GM19463 (cell line): ENCODE measurements around the gene RELL2.
"Not testable (repeated sequence)": the region's sequence is repeated elsewhere in the genome, so short reads cannot be mapped to it uniquely, and the experiment has no call there.

Source experiments
- ATAC-seq: cut with Tn5 transposase; IDR thresholded peaks from one replicate; pipeline ENCODE4 v1.9.1; 2021; ENCODE audit warnings: mild to moderate bottlenecking, moderate library complexity; ENCODE audit not compliant: unreplicated experiment

RELL2 gene, protein sequence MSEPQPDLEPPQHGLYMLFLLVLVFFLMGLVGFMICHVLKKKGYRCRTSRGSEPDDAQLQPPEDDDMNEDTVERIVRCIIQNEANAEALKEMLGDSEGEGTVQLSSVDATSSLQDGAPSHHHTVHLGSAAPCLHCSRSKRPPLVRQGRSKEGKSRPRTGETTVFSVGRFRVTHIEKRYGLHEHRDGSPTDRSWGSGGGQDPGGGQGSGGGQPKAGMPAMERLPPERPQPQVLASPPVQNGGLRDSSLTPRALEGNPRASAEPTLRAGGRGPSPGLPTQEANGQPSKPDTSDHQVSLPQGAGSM

DNA sequence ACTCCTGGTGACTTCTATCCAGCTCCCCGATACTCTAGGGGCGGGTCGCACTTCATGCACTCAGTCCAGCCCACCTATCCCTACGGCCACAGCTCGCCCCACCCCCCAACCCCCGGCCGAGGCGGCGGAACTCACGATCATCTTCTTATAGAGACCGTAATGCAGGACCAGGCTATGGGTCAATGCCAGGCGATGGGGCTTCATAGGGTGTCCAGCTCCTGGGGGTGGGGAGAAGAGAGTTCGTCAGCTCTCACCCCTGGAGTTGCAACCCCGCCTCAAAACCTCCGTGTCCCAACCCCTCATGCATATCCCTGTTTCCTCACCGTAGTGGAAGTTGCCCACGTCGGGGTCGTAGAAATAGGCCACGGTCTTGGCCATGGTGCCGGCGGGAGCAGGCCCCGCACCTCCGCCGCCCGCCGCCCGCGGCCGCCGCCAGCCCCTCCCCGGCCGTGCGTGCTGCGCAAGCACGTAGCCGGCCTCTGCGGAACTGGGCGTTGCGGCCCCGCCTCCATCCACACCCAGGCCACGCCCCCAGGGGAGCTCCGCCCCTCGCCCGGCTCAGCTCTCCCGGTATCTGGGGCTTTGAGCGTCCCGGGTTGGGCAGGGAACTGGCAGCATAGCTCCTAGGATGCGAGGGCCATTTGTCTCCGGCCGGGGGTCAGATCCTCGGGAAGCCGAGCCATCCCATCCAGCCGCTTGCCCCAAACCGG is at the start of gene RELL2, which contains the start of gene HDAC3:
TSS of gene RELL2 (plus strand) at position 585 of the 710 bp plus-strand sequence. CDS start 1,229 bp downstream, outside the sequence.
TSS of gene HDAC3 (minus strand) at position 437 of the 710 bp plus-strand sequence. CDS start at position 378, 59 bp downstream.
- peak; percentile 75 for ATAC-seq

GRCh38 chr5:141590127-141590526 is 46.7 kb upstream of the RELL2 start:
- no peak for ATAC-seq

DNA sequence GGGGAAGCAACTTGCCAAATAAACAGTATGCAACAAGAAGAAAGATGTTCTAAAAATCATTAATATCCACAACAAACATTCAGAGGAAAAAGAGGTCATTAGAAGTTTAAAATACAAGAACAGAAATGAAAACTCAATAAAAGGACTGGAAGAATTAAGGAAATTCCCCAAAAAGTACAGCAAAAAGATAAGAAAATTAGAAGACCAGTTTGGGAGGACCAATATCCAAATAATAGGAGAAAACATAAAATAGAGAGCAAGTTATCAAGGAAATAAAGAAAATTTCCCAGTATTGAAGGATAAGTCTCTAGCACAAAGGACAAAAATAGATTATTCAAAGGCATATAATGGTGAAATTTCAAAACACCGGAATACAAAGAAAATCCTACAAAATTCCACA is 39.9 kb upstream of the RELL2 start:
- no peak for ATAC-seq

DNA sequence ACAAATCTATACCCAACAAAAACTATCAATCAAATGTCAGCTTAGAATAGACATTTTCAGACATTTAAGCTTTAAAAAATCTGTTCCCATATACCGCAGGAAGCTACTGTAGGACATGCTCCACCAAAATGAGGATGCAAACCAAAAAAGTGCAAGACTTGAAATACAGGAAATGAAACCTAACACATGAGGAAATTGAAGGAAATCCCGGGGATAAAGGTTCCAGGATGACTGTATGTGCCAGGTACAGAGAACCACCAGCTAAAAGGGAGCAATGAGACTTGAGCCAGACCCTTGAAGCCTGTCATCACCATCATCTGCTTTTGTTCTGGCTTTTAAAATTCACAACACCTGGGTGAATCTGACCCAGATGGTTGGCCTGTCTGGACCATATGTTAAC is 39.4 kb upstream of the RELL2 start:
- ATAC-seq: no peak

- no peak for ATAC-seq
These were observed 39.0 kb upstream of the RELL2 start for GRCh38 chr5:141597814-141598213.

GRCh38 chr5:141598391-141599345 is 38.1 kb upstream of the RELL2 start:
- no peak for ATAC-seq

GRCh38 chr5:141602606-141603005 is 34.2 kb upstream of the RELL2 start:
- ATAC-seq: no peak

GRCh38 chr5:141603923-141604717 is 32.7 kb upstream of the RELL2 start:
- no peak for ATAC-seq

- ATAC-seq: peak; percentile 98
These were observed 31.1 kb upstream of the RELL2 start for GRCh38 chr5:141605523-141606277.

DNA sequence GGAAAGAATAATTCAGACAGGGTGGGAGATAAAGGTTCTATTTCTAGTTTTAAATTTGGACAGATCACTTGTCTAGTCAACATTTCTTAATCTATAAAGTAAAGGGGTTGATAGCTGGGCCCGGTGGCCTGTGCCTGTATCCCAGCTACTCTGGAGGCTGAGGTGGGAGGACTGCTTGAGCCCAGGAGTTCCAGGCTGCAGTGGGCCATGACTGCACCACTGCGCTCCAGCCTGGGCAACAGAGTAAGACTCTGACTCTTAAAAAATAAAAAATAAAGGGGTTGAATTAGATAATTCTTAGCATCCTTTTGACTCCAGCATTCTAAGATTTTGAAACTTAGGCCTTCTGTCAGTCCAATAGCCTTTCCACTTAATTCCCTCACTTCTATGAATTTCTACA is 28.8 kb upstream of the RELL2 start:
- ATAC-seq: no peak

DNA sequence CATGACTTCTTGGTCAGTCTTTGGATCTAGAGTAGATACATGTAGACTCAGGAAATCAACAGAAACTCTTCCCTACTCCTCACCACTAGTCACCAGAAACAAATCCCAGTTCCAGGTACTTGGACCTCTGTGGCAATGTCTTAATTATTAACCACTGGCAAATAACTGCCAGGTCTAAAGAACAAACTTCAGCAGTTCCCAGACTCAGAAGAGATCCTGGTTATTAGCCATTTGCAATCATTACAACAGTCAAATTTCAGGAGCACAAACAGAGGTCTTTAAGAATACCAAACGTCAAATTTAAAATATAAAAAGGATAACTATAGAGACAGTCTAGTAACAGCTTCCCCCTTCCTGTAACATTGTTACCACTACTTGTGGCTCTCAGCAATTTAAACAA is 28.2 kb upstream of the RELL2 start:
- ATAC-seq: no peak

DNA sequence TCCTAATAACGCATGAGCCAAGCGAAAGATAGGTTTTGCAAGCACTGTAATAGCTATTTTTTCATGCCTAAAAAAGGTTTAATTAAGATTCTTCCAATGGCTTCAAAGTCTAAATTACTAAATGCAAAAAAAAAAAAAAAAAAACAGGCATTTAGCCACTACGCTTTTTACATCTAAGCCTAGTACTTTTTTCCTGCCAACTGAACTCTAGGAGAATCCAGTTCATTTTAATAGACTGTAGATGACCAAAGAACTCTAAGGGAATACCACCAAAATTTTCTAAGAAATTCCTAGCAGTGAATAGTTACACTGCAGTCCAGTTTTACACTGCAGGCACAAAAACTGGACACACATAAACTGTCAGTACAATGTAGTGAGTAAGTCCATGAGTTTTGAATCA is 27.8 kb upstream of the RELL2 start:
- no peak for ATAC-seq

- not testable (repeated sequence) for ATAC-seq
These were observed 26.9 kb upstream of the RELL2 start for GRCh38 chr5:141609921-141610320.

DNA sequence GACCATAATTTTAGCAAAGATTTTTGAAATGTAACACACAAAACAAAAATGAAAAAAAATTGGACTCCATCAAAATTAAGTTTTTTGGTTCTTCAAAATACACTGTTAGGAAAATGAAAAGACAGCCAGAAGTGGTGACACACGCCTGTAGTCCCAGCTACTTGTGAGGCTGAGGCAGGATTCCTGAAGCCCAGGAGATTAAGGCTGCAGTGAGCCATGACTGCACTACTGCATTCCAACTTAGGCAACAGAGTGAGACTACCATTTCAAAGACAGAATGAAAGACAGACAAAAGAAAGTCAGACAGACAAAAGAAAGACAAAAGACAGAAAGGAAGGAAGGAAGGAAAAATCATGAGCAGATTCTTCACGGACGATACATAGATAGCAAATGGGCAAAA is 25.5 kb upstream of the RELL2 start:
- no peak for ATAC-seq

DNA sequence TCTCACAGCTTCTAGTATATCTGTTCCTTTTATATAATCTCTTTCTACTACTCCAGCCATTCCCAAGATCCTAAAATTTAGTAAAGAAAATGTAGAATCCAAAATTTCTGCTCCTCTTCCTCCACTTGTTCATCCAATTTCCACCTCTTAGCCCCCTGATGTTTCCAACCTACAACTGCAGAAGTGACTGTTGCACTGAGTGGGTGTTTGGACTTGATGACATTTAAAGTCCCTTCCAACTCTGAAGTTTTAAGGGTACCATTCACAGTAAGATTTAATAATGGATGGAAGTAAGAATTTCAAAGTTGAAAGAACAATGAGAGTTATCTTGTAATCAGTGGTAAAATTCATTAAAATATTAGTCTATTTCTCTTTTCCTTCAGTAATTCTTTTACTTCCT is 23.5 kb upstream of the RELL2 start:
- ATAC-seq: no peak

- ATAC-seq: no peak
These were observed 20.6 kb upstream of the RELL2 start for GRCh38 chr5:141615991-141616720.

GRCh38 chr5:141617128-141617527 is 19.7 kb upstream of the RELL2 start:
- ATAC-seq: no peak

DNA sequence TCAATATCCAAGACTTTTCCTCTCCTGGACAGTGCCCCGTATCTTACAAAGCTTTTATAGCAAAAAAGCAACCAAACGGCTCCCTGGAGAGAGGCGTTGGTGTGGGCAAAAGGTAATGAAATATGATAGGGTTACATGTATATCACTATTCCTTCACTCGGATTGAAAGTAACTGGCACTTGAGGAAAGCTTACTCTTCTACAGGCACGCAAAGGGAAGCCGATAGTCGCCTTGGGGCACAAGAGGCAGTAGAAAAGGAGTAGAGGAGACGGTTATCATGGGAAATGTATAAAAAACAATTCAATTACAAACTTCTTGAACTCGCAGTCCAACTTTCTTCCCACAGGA is 19.1 kb upstream of the RELL2 start:
- no peak for ATAC-seq
